H1 (cell line): Measurements from ENCODE around the gene ELMOD2. TPM values are rescaled to one million over a fixed set of nuclear protein-coding genes. Genes with fewer than 3 reads are reported as not detected.

ENCODE experiments used
- CTCF ChIA-PET: fragments of 300-600 bp; sonication (Branson Sonifier 250); formaldehyde crosslinking; loops from one replicate; lab custom pipeline; 2021; ENCODE audit not compliant: partially characterized antibody; lab: Charles Lee
- POLR2A ChIA-PET: fragments of 300-600 bp; sonication (Branson Sonifier 250); formaldehyde crosslinking; loops from one replicate; lab custom pipeline; 2021; ENCODE audit warnings: inconsistent platforms; ENCODE audit not compliant: partially characterized antibody; lab: Charles Lee
- DNase-seq, 2 experiments: peaks; one replicate each; pipeline versions ENCODE4 v3.0.0 to v3.0.0-alpha.2; 2010 to 2022; ENCODE audit warnings: low spot score in 2 of 2, low read depth in 1 of 2, mixed read lengths in 1 of 2
- FAIRE-seq: peaks from 2 replicates; lab custom pipeline; 2011; peaks lifted over from hg19 to GRCh38; lab: Jason Lieb, UNC
- H2AFZ ChIP-seq: 2 replicates; pipeline ENCODE4 v1.8.1; 2012; ENCODE audit warnings: low read length, inconsistent platforms
- H2AK5ac ChIP-seq: 2 replicates; pipeline ENCODE4 v1.6.1; 2013; ENCODE audit warnings: low read depth, low read length
- H2BK120ac ChIP-seq: replicated peaks from 2 replicates; pipeline ENCODE3; 2013; ENCODE audit warnings: low read depth, low read length, inconsistent platforms
- H2BK12ac ChIP-seq: 2 replicates; pipeline ENCODE4 v1.6.1; 2013; ENCODE audit warnings: low read depth, low read length
- H2BK15ac ChIP-seq: 2 replicates; pipeline ENCODE4 v1.6.1; 2013; ENCODE audit warnings: low read length
- H2BK20ac ChIP-seq: 2 replicates; pipeline ENCODE4 v1.6.1; 2013; ENCODE audit warnings: low read length
- H2BK5ac ChIP-seq: 2 replicates; pipeline ENCODE4 v1.6.1; 2013; ENCODE audit warnings: low read depth, low read length
- H3K14ac ChIP-seq: 2 replicates; pipeline ENCODE4 v1.6.1; 2013; ENCODE audit warnings: inconsistent platforms; ENCODE audit not compliant: insufficient read length
- H3K18ac ChIP-seq: 2 replicates; pipeline ENCODE4 v1.6.1; 2013; ENCODE audit warnings: low read length; ENCODE audit errors: extremely low read depth
- H3K23ac ChIP-seq: 2 replicates; pipeline ENCODE4 v1.6.1; 2013; ENCODE audit warnings: inconsistent platforms; ENCODE audit not compliant: insufficient read length
- H3K23me2 ChIP-seq: 2 replicates; pipeline ENCODE4 v1.6.1; 2013; ENCODE audit warnings: low read depth, low read length
- H3K27ac ChIP-seq: 2 replicates; pipeline ENCODE4 v1.6.1; 2011; ENCODE audit warnings: low read depth, low read length, inconsistent platforms
- H3K27me3 ChIP-seq, 4 experiments: replicated peaks in 1 of 4; 1 replicate in 1 of 4; 2 replicates in 3 of 4; pipeline versions ENCODE4 v1.6.1 to v1.8.1; 2011 to 2013; ENCODE audit warnings: low read length in 3 of 4, mild to moderate bottlenecking in 3 of 4, inconsistent platforms in 2 of 4, mixed read lengths in 2 of 4, moderate library complexity in 1 of 4; ENCODE audit not compliant: control insufficient read depth in 3 of 4, insufficient read depth in 3 of 4; ENCODE audit errors: extremely low read depth in 1 of 4
- H3K36me3 ChIP-seq, 4 experiments: 2 replicates each; pipeline versions ENCODE4 v1.6.1 to v1.8.1; 2011 to 2013; ENCODE audit warnings: mild to moderate bottlenecking in 4 of 4, low read length in 3 of 4, moderate library complexity in 2 of 4, control low read depth in 1 of 4, inconsistent platforms in 1 of 4; ENCODE audit not compliant: insufficient read depth in 4 of 4, control insufficient read depth in 2 of 4
- H3K4ac ChIP-seq: replicated peaks from 2 replicates; pipeline ENCODE3; 2013; ENCODE audit warnings: low read length, low read depth, mixed read lengths, inconsistent platforms; ENCODE audit not compliant: insufficient read length
- H3K4me1 ChIP-seq, 4 experiments: replicated peaks in 1 of 4; 1 replicate in 1 of 4; 2 replicates in 3 of 4; pipeline versions ENCODE4 v1.6.1 to v1.8.1; 2011 to 2013; ENCODE audit warnings: low read length in 3 of 4, inconsistent platforms in 2 of 4, mixed read lengths in 1 of 4; ENCODE audit not compliant: insufficient read depth in 4 of 4, control insufficient read depth in 3 of 4
- H3K4me2 ChIP-seq, 2 experiments: 2 replicates each; pipeline versions ENCODE4 v1.6.1 to v1.8.1; 2011 to 2013; ENCODE audit warnings: low read depth in 2 of 2, low read length in 2 of 2, control low read depth in 1 of 2, inconsistent platforms in 1 of 2, mild to moderate bottlenecking in 1 of 2; ENCODE audit not compliant: insufficient read depth in 1 of 2
- H3K4me3 ChIP-seq, 4 experiments: fragments of 200-600, 300-600 bp in 1 of 4; sonication (generic), shearing (Covaris generic), sonication (Bioruptor Twin) in 1 of 4; 2 replicates each; pipeline versions ENCODE4 v1.5.1 to v1.8.1; 2011 to 2016; ENCODE audit warnings: low read length in 4 of 4, low read depth in 3 of 4, control low read depth in 2 of 4, inconsistent platforms in 2 of 4, mild to moderate bottlenecking in 2 of 4, mixed read lengths in 1 of 4, moderate library complexity in 1 of 4; ENCODE audit not compliant: insufficient read depth in 2 of 4; ENCODE audit errors: extremely low read depth in 1 of 4
- H3K56ac ChIP-seq: replicated peaks from 2 replicates; pipeline ENCODE3; 2013; ENCODE audit warnings: low read depth, mild to moderate bottlenecking, mixed read lengths, low read length, inconsistent platforms; ENCODE audit not compliant: insufficient read length
- H3K79me1 ChIP-seq: 2 replicates; pipeline ENCODE4 v1.6.1; 2013; ENCODE audit warnings: low read depth, low read length, control low read depth
- H3K79me2 ChIP-seq, 2 experiments: 2 replicates each; pipeline versions ENCODE4 v1.6.1 to v1.8.1; 2012 to 2013; ENCODE audit warnings: low read length in 2 of 2, mild to moderate bottlenecking in 2 of 2, inconsistent platforms in 1 of 2; ENCODE audit not compliant: insufficient read depth in 2 of 2, control insufficient read depth in 1 of 2
- H3K9ac ChIP-seq, 4 experiments: replicated peaks in 1 of 4; 1 replicate in 1 of 4; 2 replicates in 3 of 4; pipeline versions ENCODE4 v1.6.1 to v1.8.1; 2011 to 2013; ENCODE audit warnings: low read depth in 3 of 4, low read length in 3 of 4, control low read depth in 2 of 4, mild to moderate bottlenecking in 2 of 4, moderate library complexity in 2 of 4, inconsistent platforms in 1 of 4; ENCODE audit errors: extremely low read depth in 1 of 4
- H3K9me3 ChIP-seq, 2 experiments: 2 replicates each; pipeline versions ENCODE4 v1.6.1 to v1.8.1; 2012 to 2013; ENCODE audit warnings: mild to moderate bottlenecking in 2 of 2, moderate library complexity in 2 of 2, control low read depth in 1 of 2, inconsistent platforms in 1 of 2, low read depth in 1 of 2, low read length in 1 of 2, mixed read lengths in 1 of 2; ENCODE audit not compliant: insufficient read depth in 2 of 2
- H4K20me1 ChIP-seq, 2 experiments: replicated peaks in 1 of 2; 2 replicates each; pipeline versions ENCODE3 to v1.8.1; 2011 to 2013; ENCODE audit warnings: inconsistent platforms in 2 of 2, low read length in 2 of 2, mild to moderate bottlenecking in 1 of 2; ENCODE audit not compliant: insufficient read depth in 2 of 2, control insufficient read depth in 1 of 2
- H4K5ac ChIP-seq: 2 replicates; pipeline ENCODE4 v1.6.1; 2013; ENCODE audit warnings: low read length, low read depth, mixed read lengths, inconsistent platforms; ENCODE audit not compliant: insufficient read length
- H4K8ac ChIP-seq: 2 replicates; pipeline ENCODE4 v1.8.0; 2013; ENCODE audit warnings: mild to moderate bottlenecking, moderate library complexity, low read length, inconsistent platforms; ENCODE audit not compliant: insufficient read depth; ENCODE audit errors: extremely low read depth
- H4K91ac ChIP-seq: replicated peaks from 2 replicates; pipeline ENCODE3; 2013; ENCODE audit warnings: low read length, mixed read lengths, inconsistent platforms; ENCODE audit not compliant: insufficient read length
- ASH2L ChIP-seq: fragments of 200-600, 300-600 bp; sonication (generic); IDR thresholded peaks from one replicate; pipeline ENCODE4 v1.7.1; 2017; ENCODE audit warnings: low read length
- CREB1 ChIP-seq: IDR thresholded peaks from 2 replicates; pipeline ENCODE4 v1.6.1; 2012; ENCODE audit warnings: inconsistent platforms
- EP300 ChIP-seq, 2 experiments: IDR thresholded peaks; 1 replicate in 1 of 2; 2 replicates in 1 of 2; pipeline ENCODE4 v1.6.1; 2011 to 2012; ENCODE audit warnings: low read depth in 2 of 2, low read length in 2 of 2, mild to moderate bottlenecking in 2 of 2, borderline replicate concordance in 1 of 2, inconsistent platforms in 1 of 2, moderate library complexity in 1 of 2
- HDAC6 ChIP-seq: IDR thresholded peaks from one replicate; pipeline ENCODE4 v1.7.1; 2012; ENCODE audit warnings: low read depth, mild to moderate bottlenecking, inconsistent platforms, low read length, moderate library complexity
- SIX5 ChIP-seq: IDR thresholded peaks from 2 replicates; pipeline ENCODE4 v1.6.1; 2011; ENCODE audit warnings: mild to moderate bottlenecking, low read depth, low read length
- WGBS, 2 experiments: shearing (Covaris generic) in 1 of 2; methylation state at CpG; one replicate each; pipeline versions ENCODE4 v1.1.6 to v1.1.7; 2013 to 2015; ENCODE audit warnings: low lambda C conversion rate in 2 of 2, mixed read lengths in 2 of 2, inconsistent platforms in 1 of 2, low coverage in 1 of 2, missing lambda C conversion rate in 1 of 2; ENCODE audit not compliant: insufficient replicate concordance in 2 of 2, insufficient coverage in 1 of 2, insufficient read length in 1 of 2; ENCODE audit errors: extremely low coverage in 1 of 2, missing lambda C conversion rate in 1 of 2; 5-methylcytosine and 5-hydroxymethylcytosine counted together
- polyA plus RNA-seq, 7 experiments: library from polyadenylated mRNA; depleted of rRNA in 3 of 7; stranded (reverse) in 5 of 7; unstranded in 2 of 7; fragments of >200 nt in 5 of 7; fragments of 200-250 nt in 2 of 7; gene quantifications; 1 replicate in 5 of 7; 2 replicates in 1 of 7; 4 replicates in 1 of 7; pipeline versions ENCODE4 v1.2.1 to v1.2.3, GENCODE V29; 2011 to 2013; ENCODE audit warnings: missing spikeins in 2 of 7, mixed read lengths in 2 of 7
- total RNA-seq: library from RNA; stranded (reverse); fragmentation: NEBNext Ultra II Directional; extraction: Animal tissue kit (Norgen Biotek cat#: 25700); gene quantifications from 2 replicates; pipeline ENCODE4 v1.2.1, GENCODE V29; 2021

ELMOD2 gene
- total and polyA plus RNA-seq, 2 of the 8 experiments (the other 6 are each of a cell fraction or from before 2014, with no cell fraction given), result 6.6 to 27.9 TPM

DNA sequence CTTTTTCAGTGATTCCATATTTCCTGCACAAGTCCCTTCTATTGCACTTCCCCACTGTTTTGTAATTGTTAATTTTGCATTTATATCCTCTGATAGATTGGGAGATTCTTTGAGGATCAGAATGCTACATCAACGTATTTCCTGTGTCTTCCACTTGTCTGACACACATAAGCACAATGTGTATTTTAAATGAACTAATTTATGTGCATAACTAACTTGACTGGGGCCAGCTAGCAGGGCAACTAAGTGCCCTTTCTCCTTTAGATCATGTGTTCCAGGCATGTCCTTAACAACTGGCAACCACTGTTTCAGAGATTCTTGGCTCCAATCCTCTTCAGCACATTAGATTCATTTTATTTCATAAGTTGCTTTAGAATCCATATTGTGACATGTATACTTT, 60.5 kb downstream of the ELMOD2 start:
- no peaks in the 10 kb centered on the region for H3K79me2 ChIP-seq
- H3K79me1 ChIP-seq, result no peaks in the 10 kb centered on the region
- no peak overlapping the region for H3K4ac ChIP-seq
- H3K4me3 ChIP-seq, result no peak overlapping the region
- no peaks in the 10 kb centered on the region for H4K20me1 ChIP-seq
- H2AFZ ChIP-seq, result no peak overlapping the region
- no peaks in the 10 kb centered on the region for H3K9me3 ChIP-seq
- WGBS, 2 experiments, result 80% methylated on average over 1 of the region's 1 CpG; no CpG with 5 or more reads in 1 of the 2 experiments
- no peak overlapping the region for H2BK20ac ChIP-seq
- FAIRE-seq, result no peak
- no peaks in the 10 kb centered on the region for H3K23me2 ChIP-seq
- H3K27me3 ChIP-seq, result no peaks in the 10 kb centered on the region; a peak in 1 of 7 replicates
- no peak overlapping the region for H2AK5ac ChIP-seq
- H4K5ac ChIP-seq, result no peak overlapping the region
- POLR2A ChIA-PET, result interaction anchor here (1.1 kb wide), 1 partner anchor 172 kb away, joined by 3 read pairs; the partner anchor contains the start of gene TBC1D9
- CTCF ChIA-PET, result interaction anchor here (1.0 to 1.9 kb wide), 5 partner anchors 10 to 24 kb away, joined by 3 to 9 read pairs (median 4); no protein-coding TSS in a partner anchor
- H2BK12ac ChIP-seq, result no peak overlapping the region
- H3K4me2 ChIP-seq, result no peak overlapping the region
- no peak overlapping the region for H2BK120ac ChIP-seq
- H2BK5ac ChIP-seq, result no peak overlapping the region
- no peak for DNase-seq
- H3K36me3 ChIP-seq, result no peaks in the 10 kb centered on the region
- no peak overlapping the region for H3K23ac ChIP-seq
- no peak overlapping the region for H3K9ac ChIP-seq
- no peak overlapping the region for H3K56ac ChIP-seq
- no peak overlapping the region for H3K27ac ChIP-seq
- H2BK15ac ChIP-seq, result no peak overlapping the region
- no peak overlapping the region for H4K91ac ChIP-seq
- no peak overlapping the region for H3K14ac ChIP-seq
- no peak overlapping the region for H4K8ac ChIP-seq
- H3K4me1 ChIP-seq, result no peaks in the 10 kb centered on the region
- H3K18ac ChIP-seq, result no peak overlapping the region
- TF ChIP-seq SIX5, result no peak
- TF ChIP-seq ASH2L, result no peak
- no peak for TF ChIP-seq HDAC6
- TF ChIP-seq CREB1, result no peak
- no peak for TF ChIP-seq EP300 (IDR thresholded peaks at IDR 0.05; ENCODE audit: borderline replicate concordance in 1 of 2, low read depth in 2 of 2, low read length in 2 of 2)
